Skin epidermis (tissue), 12 donors: ENCODE measurements around the gene TIAM2.
"Not testable (repeated sequence)": the region's sequence is repeated elsewhere in the genome, so short reads cannot be mapped to it uniquely, and the experiment has no call there.

Experiments
- H3K27ac ChIP-seq, 21 experiments: fragments of 200-600 bp; sonication (generic) in 11 of 21; one replicate each; pipeline ENCODE4 v1.5.0; 2020; ENCODE audit warnings: mild to moderate bottlenecking in 3 of 21, inconsistent platforms in 2 of 21, moderate library complexity in 2 of 21
- H3K4me3 ChIP-seq, 7 experiments: fragments of 200-600 bp; sonication (generic) in 2 of 7; one replicate each; pipeline ENCODE4 v1.5.0; 2020; ENCODE audit warnings: inconsistent platforms in 2 of 7, mild to moderate bottlenecking in 2 of 7, moderate library complexity in 1 of 7

Gene TIAM2

DNA sequence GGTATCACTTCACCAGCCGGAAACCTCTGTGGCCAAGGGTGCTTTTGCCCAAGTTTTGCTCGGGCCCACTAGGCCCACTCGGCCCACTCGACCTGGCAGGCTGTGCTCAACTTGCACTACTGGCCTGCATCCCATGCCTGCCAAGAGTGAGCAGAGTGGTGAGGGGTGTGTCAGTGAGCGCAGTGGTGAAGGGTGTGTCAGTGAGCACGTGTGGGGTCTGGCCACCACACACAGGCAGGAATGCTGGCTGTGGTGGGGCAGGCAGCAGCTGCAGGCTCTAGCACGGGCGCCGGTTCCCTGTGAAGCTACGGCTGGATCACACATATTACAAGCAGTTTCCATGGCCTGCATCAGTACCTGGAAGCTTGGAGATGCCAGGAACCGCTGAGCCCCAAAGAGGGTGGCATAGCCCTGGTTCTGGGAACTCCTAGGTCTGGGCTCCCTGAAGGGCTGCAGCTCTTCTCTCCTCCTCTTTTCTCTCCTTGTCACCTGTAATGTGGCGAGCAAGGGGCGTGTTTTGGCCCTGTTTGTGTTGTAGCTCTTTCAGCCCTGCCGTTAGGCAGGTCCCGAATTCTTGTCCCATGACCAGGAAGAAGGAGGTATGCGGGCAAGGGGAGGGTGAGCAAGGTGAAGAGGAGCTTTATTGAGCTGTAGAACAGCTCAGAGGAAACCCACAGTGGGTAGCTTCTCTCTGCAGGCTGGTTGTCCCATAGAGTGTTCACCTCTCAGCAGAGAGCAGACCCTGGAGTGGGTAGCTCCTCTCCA is 217.7 kb downstream of the TIAM2 start:
- Histone ChIP-seq H3K4me3 (no peak overlapping the region), H3K27ac (peak overlapping the region in 3 of 21 experiments; percentile 31 to 51 (median 35))

DNA sequence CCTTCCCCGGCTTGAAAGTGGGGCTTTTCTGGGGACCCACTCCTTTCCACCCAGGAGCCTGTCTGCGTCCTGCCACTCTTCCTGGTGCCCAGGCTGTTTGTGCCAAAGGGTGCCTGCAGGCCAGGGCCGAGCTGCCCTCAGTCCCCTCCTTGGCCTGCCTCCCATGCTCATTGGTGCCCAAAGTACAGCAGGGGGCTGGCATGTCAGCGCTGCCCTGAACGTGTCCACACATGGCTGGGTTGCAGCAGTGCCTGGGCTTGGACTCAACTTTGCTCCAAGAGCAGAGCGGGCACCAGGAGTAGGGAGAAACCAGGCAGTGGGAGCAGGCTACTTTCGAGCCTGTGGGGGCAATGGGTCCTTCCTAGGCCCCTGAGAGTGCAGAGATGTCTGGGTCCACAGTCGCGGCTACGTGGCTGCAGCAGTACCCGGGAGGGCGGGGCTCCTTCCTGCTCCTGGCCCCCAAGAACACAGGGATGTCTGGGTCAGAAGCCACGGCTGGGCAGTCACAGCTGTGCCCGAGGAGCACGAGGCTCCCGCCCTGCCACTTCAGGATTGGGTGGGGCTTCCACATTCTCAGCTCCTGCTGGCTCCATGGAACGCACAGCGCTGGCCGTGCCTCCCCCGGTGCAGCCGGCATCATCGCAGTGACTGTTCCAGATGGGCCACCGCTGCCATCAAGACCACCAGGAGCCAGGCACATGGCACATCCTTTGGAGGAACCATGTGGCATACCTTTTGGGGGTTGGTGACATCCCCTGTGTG is 218.7 kb downstream of the TIAM2 start:
- Histone ChIP-seq H3K27ac (peak overlapping the region in 3 of 21 experiments; percentile 31 to 51 (median 35)), H3K4me3 (no peak overlapping the region)

DNA sequence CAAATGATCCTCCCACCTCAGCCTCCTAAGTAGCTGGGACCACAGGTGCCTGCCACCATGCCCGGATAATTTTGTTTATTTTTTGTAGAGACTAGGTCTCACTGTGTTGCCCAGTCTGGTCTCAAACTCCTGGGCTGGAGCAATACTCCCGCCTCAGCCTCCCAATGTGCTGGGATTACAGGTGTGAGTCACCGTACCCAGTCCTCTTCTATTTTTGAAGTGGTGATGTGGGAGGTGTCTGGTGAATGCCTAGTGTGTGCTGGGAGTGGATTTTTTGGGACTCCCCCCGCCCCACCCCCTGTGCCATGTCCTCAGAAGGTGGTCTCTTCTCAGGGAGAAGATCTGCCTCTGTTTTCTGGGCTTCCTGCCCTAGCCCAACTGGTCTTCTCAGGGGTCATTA is 220.8 kb downstream of the TIAM2 start:
- no peak overlapping the region for H3K27ac ChIP-seq
- H3K4me3 ChIP-seq = no peak overlapping the region

DNA sequence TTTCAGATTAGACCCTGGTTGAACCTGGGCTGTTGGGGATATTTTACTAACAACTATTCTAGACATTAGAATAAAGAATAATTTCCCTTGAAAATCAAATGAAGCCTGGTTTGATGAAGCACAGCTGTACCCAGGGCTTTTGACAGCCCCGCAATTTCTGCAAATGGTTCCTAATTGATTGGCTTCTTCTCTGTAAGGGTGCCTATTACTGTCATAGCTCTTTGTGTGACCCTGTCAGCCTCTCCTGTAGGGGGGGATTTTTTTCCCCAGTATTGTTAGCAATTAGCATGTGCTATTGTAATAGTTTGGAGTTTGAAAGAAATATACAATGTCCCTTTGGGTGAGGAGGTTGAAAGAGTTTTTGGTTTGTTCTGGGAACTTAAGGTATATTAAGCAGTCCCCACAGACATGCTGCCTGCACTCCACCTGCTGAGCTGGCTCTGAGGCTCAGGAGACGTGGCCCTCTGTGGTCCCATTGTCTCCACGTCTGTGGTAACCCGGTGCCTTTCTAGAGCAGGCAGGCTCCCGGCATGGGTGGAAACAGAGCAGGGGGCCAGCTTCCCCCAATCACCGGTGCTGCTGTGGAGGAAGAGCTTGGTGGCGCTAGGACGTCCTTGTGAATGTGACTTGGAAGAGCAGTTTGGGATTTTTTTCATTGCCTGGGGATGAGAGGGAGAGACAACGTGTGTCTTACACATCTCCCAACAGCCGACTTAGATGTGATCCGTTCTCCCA is 221.4 kb downstream of the TIAM2 start:
- Histone ChIP-seq H3K27ac (no peak overlapping the region), H3K4me3 (no peak overlapping the region)

DNA sequence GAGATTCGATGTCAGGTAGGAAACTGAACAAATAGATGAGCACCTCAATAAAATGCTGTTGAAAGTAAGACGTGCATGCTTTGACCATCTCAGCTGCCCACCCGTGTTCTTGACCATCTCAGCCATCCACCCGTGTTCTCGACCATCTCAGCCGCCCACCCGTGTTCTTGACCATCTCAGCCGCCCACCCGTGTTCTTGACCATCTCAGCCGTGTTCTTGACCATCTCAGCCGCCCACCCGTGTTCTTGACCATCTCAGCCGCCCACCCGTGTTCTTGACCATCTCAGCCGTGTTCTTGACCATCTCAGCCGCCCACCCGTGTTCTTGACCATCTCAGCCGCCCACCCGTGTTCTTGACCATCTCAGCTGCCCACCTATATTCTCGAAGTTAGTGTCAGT is 223.6 kb downstream of the TIAM2 start:
- not testable (repeated sequence) for H3K4me3 ChIP-seq, H3K27ac ChIP-seq

DNA sequence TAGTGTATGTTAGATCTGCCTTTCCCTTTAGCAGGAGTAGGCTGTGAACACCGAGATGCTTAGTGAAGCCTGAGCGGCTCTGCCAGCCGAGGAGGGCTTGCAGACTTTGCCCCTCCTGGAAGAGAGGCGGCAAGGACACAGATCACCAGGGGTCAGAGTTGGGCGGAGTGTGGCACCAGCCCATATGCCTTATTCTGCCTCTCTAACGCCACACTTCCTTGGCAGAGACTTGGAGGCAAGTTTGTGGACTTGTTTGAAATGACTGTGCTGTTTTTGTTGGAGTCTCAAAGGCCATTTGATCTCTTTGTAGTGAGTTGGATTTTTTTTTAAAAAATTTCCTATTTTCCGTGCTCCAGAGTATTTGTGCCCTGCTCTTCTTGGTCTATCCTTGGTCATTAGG is 224.2 kb downstream of the TIAM2 start:
- H3K4me3 ChIP-seq = no peak overlapping the region
- H3K27ac ChIP-seq = no peak overlapping the region

DNA sequence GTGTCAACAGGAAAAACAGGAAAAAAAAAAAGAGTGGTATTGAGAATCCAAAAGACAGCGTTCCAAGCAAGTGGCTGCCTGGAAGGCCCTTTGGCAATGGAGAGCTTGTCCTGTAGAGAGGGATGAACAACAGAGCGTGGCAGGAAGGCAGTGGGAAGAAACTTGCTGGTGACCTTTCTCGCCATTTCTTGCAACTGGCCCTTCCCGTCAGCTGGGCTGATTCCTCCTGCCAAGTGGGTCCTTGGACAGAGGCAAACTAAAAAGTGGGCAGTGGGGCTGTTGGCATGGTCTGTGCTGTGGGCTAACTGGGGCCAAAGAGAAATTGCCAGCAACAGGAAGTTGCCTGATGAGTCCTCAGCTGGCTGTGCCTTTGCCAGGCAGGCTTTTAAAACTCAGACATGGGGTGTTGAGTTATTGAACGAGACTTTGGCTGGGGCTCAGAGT is 224.8 kb downstream of the TIAM2 start:
- Histone ChIP-seq H3K4me3 (no peak overlapping the region), H3K27ac (peak overlapping the region in 5 of 21 experiments; percentile 21 to 68 (median 37))

DNA sequence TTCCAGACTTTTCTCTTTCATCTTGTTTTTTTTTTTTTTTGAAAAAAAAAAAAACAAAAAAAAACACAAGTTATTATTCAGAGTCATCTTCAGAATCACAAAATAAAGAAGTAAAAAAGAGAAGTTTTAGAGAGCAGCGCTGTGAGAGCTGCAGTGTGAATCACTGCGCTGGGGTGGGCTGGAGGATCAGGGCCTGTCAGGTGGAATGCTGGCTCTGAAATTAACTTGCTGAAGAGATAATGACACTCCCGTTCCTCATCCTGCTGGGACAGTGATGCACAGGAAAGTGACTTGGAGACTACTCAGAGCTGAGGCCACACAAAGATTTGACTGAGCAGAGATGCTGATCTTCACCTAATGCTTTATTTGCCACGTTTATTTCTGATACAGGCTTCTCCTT is 226.0 kb downstream of the TIAM2 start:
- Histone ChIP-seq H3K4me3 (no peak overlapping the region), H3K27ac (no peak overlapping the region)

DNA sequence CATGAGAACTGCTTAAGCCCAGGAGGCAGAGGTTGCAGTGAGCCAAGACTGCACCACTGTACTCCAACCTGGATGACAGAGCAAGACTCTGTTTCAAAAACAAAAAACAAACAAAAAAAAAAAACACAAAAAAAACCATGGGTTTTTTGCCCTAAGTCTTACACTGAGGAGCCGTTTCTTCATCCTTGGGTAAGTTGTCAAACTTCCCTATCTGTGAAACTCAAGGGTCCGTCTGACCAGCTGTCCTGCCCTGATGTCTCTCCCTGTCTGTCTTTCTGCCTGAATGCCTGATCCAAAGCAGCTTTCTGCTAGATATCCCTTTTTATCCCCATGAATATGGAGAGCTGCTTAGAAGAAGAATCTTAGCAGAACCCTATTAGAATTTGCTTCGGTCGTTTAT is 227.4 kb downstream of the TIAM2 start:
- no peak overlapping the region for H3K27ac ChIP-seq
- H3K4me3 ChIP-seq = no peak overlapping the region

DNA sequence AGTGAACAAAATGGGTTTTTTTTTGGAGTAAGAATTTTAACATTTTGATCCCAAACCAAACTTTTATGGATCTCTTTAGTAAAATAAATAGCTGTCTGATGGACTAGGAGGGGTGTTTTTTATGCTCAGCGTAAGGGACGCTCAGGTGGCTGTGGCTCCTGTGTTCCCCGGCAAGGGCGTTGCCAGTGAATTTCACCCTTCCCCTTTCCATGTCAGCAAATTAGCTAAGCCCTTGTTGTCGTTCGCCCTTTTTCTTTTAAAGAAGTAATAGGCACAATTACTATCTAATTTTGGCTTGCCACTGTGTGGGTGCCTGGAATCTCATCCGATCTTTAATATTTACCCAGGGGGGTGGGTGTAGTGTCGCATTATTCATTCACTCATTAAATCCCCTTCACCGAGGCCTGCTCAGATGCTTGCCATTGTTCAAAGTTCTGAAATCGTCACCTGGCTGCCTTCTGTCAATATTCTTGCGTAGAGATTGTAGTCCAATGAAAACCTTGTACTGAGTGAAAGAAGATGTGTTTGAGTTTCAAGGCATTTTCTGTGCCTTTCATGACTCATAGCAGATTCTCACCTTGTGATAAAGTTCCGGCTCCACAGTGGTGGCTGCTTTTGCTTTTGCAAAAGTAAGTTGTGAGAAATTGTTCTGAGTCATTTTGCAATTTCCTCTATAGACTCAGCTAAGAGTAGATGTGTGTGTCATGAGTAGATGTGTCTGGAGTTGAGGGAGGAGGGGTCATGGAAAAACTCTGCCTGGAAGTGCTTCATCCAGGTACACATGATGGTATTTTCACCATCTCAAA is 228.7 kb downstream of the TIAM2 start:
- Histone ChIP-seq H3K27ac (peak overlapping the region in 5 of 21 experiments; percentile 12 to 74 (median 54)), H3K4me3 (no peak overlapping the region)

DNA sequence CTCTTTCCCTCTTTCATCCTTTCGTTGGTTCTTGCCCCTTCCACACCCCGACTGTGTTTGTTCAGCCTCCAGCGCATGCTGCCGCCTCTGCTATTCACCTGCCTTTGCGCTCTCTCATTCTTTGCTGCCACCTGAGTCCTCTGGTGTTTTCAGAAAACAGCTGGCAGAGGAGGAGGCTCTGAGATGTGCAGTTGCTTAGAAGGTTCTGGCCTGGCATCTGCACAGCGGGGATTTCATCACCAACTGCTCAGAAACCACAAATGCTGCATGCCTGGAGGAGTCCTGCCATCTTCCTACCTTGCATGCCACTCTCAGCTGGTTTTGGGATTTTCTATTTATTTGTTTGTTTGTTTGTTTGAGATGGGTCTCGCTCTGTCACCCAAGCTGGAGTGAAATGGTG is 229.5 kb downstream of the TIAM2 start:
- no peak overlapping the region for H3K4me3 ChIP-seq
- H3K27ac ChIP-seq = peak overlapping the region in 7 of 21 experiments; percentile 12 to 74 (median 34)

DNA sequence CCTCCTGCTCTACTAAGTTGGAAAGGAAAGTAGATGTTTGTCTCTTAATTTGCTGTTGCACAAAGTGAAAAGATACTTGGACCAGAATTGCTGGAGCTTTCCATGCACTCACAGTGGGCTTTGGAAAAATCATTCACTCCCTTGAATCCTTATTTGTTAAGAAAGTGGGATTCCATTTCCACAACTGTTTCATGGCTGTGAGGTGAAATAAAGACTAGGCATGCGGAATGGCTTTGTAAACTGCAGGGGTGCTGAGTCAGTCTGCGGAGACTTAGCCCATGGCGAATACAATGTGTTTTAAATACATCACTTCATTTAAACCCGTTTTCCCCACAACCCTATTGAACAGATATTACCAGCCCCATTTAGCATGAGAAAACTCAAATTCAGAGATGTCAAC is 231.9 kb downstream of the TIAM2 start:
- Histone ChIP-seq H3K27ac (no peak overlapping the region), H3K4me3 (no peak overlapping the region)

DNA sequence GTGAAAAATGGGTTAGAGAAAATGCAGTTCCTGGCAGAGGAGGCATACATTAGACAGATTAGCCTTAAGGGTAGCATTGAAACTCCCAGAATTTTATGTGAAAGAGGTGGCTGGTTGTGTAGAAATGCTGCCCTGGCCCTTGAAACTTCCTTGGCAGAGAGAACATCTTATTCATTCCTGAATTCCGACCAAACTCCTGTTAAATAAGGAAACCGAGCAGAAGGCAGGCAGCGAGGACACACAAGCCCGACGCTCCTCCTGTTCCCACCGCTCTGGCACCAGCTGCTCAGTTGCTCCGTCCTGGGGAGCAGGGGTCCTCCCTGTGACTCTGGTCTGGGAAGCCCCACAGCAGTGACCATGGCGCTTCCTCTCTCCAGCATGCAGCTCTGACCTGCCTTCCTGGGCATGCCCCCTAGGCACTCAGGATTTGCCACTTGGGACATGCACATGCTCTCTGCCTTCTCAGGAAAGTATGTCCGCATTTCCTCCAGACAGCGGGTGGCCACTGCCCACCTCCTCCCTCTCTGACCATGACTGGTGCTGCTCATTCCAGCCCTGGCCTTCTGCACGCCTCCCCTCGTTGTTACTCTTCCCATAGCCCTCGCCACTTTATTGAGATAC is 233.5 kb downstream of the TIAM2 start:
- Histone ChIP-seq H3K27ac (peak overlapping the region in 1 of 21 experiments; percentile 26), H3K4me3 (no peak overlapping the region)

DNA sequence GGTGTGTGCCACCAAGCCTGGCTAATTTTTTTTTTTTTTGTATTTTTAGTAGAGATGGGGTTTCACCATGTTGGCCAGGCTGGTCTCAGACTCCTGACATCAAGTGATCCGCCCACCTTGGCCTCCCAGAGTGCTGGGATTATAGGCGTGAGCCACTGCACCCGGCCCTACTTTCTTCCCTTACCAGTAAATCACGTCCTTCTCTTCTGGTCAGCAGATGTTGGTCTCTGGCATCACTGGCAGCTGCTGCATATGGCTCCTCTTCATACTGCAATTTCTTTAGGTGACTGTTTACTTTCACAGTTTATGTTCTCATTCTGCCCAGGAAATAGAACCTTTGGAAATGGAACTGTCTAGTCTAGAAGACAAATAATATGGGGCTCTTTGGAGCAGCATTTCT is 235.9 kb downstream of the TIAM2 start:
- not testable (repeated sequence) for H3K27ac ChIP-seq, H3K4me3 ChIP-seq

DNA sequence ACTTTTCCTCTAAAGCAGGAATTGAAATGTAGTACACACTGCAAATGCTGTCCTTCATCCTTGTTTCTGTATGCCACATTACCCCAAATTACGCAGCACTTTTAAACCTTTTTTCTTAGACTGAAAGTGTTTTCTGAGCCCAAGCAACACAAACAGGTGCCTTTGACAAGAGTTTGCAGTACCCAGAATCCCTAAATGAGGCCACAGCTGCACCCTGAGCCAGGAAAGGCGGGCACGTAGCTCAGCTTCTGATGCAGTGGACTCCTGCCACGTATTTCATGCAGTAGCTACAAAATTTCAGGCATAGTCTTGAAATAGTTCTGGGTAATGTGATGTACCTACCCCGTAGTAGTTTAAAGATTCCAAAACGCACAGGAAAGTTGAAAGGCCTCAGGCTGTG is 237.7 kb downstream of the TIAM2 start:
- Histone ChIP-seq H3K27ac (no peak overlapping the region), H3K4me3 (no peak overlapping the region)

DNA sequence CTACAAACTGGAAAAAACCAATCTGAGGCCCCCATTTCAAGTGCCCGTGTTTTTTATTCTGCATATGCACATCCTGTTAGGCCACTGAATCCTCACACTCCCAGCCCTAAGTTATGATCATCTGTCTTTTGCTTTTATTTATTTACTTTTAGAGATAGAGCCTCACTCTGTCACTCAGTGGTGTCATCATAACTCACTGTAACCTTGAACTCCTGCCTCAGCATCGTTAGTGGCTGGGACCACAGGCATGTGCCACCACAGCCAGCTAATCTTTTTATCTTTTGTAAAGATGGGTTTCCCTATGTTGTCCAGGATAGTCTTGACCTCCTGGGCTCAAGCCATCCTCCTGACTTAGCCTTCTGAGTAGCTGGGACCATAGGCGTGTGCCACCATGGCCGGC is 239.1 kb downstream of the TIAM2 start:
- H3K4me3 ChIP-seq = no peak overlapping the region
- no peak overlapping the region for H3K27ac ChIP-seq

DNA sequence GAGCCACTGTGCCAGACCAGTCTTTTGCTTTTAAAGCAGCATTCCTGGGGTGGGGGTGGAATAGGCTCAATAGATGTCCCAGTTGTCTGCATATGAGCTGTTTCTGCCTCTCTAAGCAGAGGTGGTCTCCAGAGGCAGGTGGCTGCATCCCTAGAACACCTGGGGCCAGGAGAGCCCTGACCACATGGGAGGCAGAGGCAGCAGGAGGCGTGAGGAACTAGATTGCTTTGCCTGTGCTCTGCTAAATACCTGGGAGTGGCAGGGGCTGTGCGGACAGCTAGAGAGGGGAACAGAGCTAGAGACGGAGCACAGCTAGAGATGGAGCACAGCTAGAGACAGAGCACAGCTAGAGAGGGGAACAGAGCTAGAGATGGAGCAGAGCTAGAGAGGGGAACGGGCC is 239.6 kb downstream of the TIAM2 start:
- Histone ChIP-seq H3K27ac (no peak overlapping the region), H3K4me3 (no peak overlapping the region)

DNA sequence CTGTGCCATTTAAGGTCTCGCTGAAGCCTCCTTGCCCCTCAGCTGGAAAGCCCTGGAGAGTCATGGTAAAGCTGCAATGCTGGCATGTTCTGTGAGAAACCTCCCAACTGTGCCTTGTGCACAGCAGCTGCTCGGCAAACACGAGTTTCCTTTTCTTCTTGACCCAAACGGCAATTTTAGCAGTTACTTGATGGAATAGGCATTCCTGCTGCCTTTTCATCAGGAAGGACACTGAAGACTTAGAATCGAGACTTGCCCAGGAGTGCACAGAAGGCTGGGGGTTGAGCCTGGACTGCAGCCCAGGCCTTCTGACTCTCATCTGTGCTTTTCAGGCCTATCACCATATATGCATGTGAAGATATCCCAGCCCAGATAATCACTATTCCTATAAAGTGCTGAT is 240.0 kb downstream of the TIAM2 start:
- Histone ChIP-seq H3K27ac (no peak overlapping the region), H3K4me3 (no peak overlapping the region)

DNA sequence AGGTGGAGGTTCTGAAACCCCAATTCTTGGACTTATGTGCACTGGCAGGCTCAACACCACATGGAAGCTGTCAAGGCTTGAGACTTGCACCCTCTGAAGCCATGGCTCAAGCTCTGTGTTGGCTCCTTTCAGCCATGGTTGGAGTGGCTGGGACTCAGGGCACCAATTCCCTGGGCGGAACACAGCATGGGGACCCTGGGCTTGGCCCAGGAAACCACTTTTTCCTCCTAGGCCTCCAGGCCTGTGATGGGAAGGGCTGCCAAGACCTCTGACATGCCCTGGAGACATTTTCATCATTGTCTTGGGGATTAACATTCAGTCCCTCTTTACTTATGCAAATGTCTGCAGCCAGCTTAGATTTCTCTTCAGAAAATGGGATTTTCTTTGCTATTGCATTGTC is 242.5 kb downstream of the TIAM2 start:
- no peak overlapping the region for H3K4me3 ChIP-seq
- H3K27ac ChIP-seq = no peak overlapping the region
